Lower leg skin (tissue), 4 donors: ENCODE data around the gene CDH26. TPM values are rescaled to one million over a fixed set of nuclear protein-coding genes. Genes with fewer than 3 reads are reported as not detected.
"Not testable (repeated sequence)": the region's sequence is repeated elsewhere in the genome, so short reads cannot be mapped to it uniquely, and the experiment has no call there.

Source experiments
- DNase-seq, 2 donors: peaks; one replicate each; pipeline ENCODE4 v3.0.0-alpha.2; 2019; ENCODE audit warnings: low spot score in 2 of 2
- H3K4me3 ChIP-seq: fragments of 200-600 bp; sonication (generic); 2 replicates; pipeline ENCODE4 v1.5.1; 2017; ENCODE audit warnings: mild to moderate bottlenecking, low read depth; ENCODE audit not compliant: poor library complexity, severe bottlenecking
- POLR2A ChIP-seq, 2 donors: fragments of 450-650 bp; IDR thresholded peaks; one replicate each; pipeline ENCODE4 v1.6.1; 2016 to 2017; ENCODE audit warnings: antibody characterized with exemption in 2 of 2, mild to moderate bottlenecking in 1 of 2, moderate library complexity in 1 of 2
- WGBS, 2 donors: methylation state at CpG; one replicate each; pipeline ENCODE4 v1.1.5; 2018; 5-methylcytosine and 5-hydroxymethylcytosine counted together
- intact Hi-C: fragments of 100-400 bp; cut with DNase I; formaldehyde crosslinking; loops from one replicate; pipeline ENCODE4 v1.15.0; 2023; ENCODE audit warnings: low total_unique reads
- total RNA-seq, 4 donors: library from RNA; depleted of rRNA; stranded (reverse); fragments of >200 nt; gene quantifications; one replicate each; pipeline ENCODE4 v1.1.0, GENCODE V29; 2016
- TF ChIP-seq, protein P1 (sequence below), 3 donors: fragments of 450-650 bp; IDR thresholded peaks; one replicate each; pipeline ENCODE4 v1.5.1; 2016; ENCODE audit warnings: antibody characterized with exemption in 3 of 3, mild to moderate bottlenecking in 3 of 3, moderate library complexity in 2 of 3

CDH26 gene
- total RNA-seq, 4 donors from 2014 or later = 1.1 to 10.6 (median 1.8) TPM

GRCh38 chr20:60038400-60039008, 80.3 kb downstream of the CDH26 start:
- intact Hi-C loops = no loop called here
- no peak for DNase-seq
- TF ChIP-seq POLR2A (IDR thresholded peaks at IDR 0.05) = no peak
- TF ChIP-seq, protein P1, sequence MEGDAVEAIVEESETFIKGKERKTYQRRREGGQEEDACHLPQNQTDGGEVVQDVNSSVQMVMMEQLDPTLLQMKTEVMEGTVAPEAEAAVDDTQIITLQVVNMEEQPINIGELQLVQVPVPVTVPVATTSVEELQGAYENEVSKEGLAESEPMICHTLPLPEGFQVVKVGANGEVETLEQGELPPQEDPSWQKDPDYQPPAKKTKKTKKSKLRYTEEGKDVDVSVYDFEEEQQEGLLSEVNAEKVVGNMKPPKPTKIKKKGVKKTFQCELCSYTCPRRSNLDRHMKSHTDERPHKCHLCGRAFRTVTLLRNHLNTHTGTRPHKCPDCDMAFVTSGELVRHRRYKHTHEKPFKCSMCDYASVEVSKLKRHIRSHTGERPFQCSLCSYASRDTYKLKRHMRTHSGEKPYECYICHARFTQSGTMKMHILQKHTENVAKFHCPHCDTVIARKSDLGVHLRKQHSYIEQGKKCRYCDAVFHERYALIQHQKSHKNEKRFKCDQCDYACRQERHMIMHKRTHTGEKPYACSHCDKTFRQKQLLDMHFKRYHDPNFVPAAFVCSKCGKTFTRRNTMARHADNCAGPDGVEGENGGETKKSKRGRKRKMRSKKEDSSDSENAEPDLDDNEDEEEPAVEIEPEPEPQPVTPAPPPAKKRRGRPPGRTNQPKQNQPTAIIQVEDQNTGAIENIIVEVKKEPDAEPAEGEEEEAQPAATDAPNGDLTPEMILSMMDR (IDR thresholded peaks at IDR 0.05) = no peak
- WGBS, 2 donors = 70 to 91% methylated on average over 4 of the region's 4 CpGs
- no peak overlapping the region for H3K4me3 ChIP-seq

GRCh38 chr20:60039526-60039925, 81.3 kb downstream of the CDH26 start:
- no peak overlapping the region for H3K4me3 ChIP-seq
- intact Hi-C loops = no loop called here
- no peak for TF ChIP-seq POLR2A (IDR thresholded peaks at IDR 0.05)
- TF ChIP-seq, protein P1 (IDR thresholded peaks at IDR 0.05) = no peak
- WGBS, 2 donors = 89 to 93% methylated on average over 3 of the region's 3 CpGs
- DNase-seq = no peak

DNA sequence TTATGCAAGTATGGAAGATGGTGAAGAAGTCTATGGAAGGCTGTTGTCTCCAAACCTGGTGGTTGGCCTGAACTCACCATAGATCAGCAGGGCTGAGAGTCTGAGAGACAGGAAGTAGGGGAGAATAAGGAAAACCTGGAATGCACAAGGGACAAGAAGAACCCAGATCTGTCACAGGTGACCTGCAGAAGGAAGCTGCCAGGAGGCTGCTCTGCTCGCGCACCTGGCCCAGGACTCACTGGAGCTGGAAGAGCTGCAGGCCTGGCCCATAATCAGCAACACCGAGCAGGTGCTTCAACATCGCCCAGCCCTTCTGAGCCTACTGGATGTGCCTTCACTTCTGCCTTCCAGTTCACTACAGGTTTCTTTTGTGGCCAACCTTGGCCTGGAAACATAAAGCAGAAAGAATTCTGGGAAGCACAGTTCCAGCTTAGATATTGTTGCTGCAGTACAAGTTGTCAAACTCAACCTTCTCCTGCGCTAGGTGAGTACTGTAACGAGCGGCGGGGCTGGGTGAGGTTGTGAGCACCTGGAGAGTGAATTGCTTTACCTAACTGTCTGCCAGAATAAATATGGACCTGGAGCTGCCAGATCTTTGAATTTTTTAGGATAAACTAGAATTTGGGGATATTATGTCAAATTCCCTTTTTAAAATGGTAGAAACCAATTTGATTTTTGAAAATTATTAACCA, 82.4 kb downstream of the CDH26 start:
- TF ChIP-seq, protein P1 (IDR thresholded peaks at IDR 0.05) = no peak
- TF ChIP-seq POLR2A (IDR thresholded peaks at IDR 0.05) = no peak
- no peak for DNase-seq
- H3K4me3 ChIP-seq = no peak overlapping the region
- intact Hi-C loops = no loop called here
- 61 to 68% methylated on average over 8 of the region's 8 CpGs for WGBS, 2 donors

DNA sequence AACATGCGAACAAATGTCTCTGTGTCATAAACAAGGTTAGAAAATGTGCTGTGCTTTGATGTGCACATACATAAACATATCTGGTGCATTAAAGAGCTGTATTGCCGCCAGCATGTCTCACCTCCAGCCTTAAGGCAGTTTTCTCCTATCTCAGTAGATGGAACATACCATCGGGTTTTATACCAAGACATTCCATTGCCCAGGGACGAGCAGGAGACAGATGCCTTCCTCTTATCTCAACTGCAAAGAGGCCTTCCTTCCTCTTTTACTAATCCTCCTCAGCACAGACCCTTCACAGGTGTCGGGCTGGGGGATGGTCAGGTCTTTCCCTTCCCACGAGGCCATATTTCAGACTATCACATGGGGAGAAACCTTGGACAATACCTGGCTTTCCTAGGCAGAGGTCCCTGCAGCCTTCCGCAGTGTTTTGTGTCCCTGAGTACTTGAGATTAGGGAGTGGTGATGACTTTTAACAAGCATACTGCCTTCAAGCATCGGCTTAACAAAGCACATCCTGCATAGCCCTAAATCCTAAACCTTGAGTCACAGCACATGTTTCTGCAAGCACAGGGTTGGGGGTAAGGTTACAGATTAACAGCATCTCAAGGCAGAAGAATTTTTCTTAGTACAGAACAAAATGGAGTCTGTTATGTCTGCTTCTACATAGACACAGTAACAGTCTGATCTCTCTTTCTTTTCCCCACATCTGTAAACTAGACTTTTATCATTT, 83.4 kb downstream of the CDH26 start:
- DNase-seq, H3K4me3 ChIP-seq, intact Hi-C loops: not testable (repeated sequence)
- 32 to 37% methylated on average over 8 of the region's 8 CpGs for WGBS, 2 donors

- H3K4me3 ChIP-seq = no peak overlapping the region
- WGBS, 2 donors = 85 to 92% methylated on average over 3 of the region's 3 CpGs
- DNase-seq = no peak
- TF ChIP-seq POLR2A (IDR thresholded peaks at IDR 0.05) = no peak
- TF ChIP-seq, protein P1 (IDR thresholded peaks at IDR 0.05) = no peak
- intact Hi-C loops = no loop called here
Measured at GRCh38 chr20:60043435-60043834, 85.2 kb downstream of the CDH26 start.

DNA sequence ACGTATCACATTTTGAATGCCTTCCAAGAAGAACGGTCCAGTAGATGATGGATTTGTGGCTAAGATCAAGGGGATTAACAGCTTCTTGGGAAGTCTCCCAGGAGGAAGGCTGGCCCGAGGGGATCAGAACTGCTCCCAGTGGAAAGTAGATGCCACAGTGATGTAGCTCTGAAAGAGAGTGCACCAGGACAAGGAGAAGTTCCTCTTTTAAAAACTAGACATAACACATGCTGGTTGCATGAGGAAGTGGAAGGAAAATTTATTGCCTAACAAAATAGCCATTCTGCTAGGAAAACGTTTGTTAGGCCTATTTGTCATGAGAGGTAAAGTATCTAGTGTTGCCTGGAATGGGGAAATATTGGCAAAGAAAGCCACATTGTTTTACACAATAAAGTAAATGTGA, 87.8 kb downstream of the CDH26 start:
- DNase-seq = peak in 1 of 2 donors; percentile 57
- no peak for TF ChIP-seq POLR2A (IDR thresholded peaks at IDR 0.05)
- TF ChIP-seq, protein P1 (IDR thresholded peaks at IDR 0.05) = no peak
- H3K4me3 ChIP-seq = no peak overlapping the region
- intact Hi-C loops = no loop called here
- 16 to 17% methylated on average over 4 of the region's 4 CpGs for WGBS, 2 donors
